Activated effector memory CD4-positive, alpha-beta T cell treated with anti-CD3 and anti-CD28 coated beads, Interleukin-2, amount 50 U/mL, for 16 hours (primary cell): ENCODE data around the gene CSAD.
"Not testable (repeated sequence)": the region's sequence is repeated elsewhere in the genome, so short reads cannot be mapped to it uniquely, and the experiment has no call there.

Experiments used
- DNase-seq: peaks from one replicate; pipeline ENCODE4 v3.0.0-alpha.2; 2020

The CSAD gene

GRCh38 chr12:53218551-53219291, 38.0 kb upstream of the CSAD start:
- no peak for DNase-seq

- no peak for DNase-seq
Observed at GRCh38 chr12:53217931-53218307, 37.2 kb upstream of the CSAD start.

- peak; percentile 79 for DNase-seq
Observed at GRCh38 chr12:53217051-53217930, 36.6 kb upstream of the CSAD start.

GRCh38 chr12:53215497-53215896, 34.8 kb upstream of the CSAD start:
- DNase-seq = no peak

GRCh38 chr12:53214687-53215455, 34.1 kb upstream of the CSAD start:
- DNase-seq = no peak

GRCh38 chr12:53214221-53214620, 33.5 kb upstream of the CSAD start:
- no peak for DNase-seq

GRCh38 chr12:53213348-53213747, 32.6 kb upstream of the CSAD start:
- DNase-seq = peak; percentile 93

- no peak for DNase-seq
Observed at GRCh38 chr12:53212931-53213330, 32.2 kb upstream of the CSAD start.

- DNase-seq = no peak
Observed at GRCh38 chr12:53211476-53212381, 31.0 kb upstream of the CSAD start.

GRCh38 chr12:53210843-53211242, 30.1 kb upstream of the CSAD start:
- DNase-seq = no peak

GRCh38 chr12:53208877-53209463, 28.2 kb upstream of the CSAD start:
- no peak for DNase-seq

GRCh38 chr12:53208435-53208834, 27.7 kb upstream of the CSAD start:
- no peak for DNase-seq

GRCh38 chr12:53207042-53207441, 26.3 kb upstream of the CSAD start, which contains the start of gene ITGB7:
Gene ITGB7 (minus strand): TSS chr12:53207251. CDS start chr12:53200443, 6,808 bp downstream.
- peak; percentile 86 for DNase-seq

GRCh38 chr12:53205747-53206419, 25.2 kb upstream of the CSAD start:
- DNase-seq = peak; percentile 86

- DNase-seq = no peak
Observed at GRCh38 chr12:53204351-53204750, 23.6 kb upstream of the CSAD start.

GRCh38 chr12:53202316-53202715, 21.6 kb upstream of the CSAD start:
- DNase-seq = not testable (repeated sequence)

- peak; percentile 45 for DNase-seq
Observed at GRCh38 chr12:53201639-53202038, 20.9 kb upstream of the CSAD start.

- no peak for DNase-seq
Observed at GRCh38 chr12:53201177-53201541, 20.4 kb upstream of the CSAD start.

- DNase-seq = peak; percentile 70
Observed at GRCh38 chr12:53200458-53201176, 19.9 kb upstream of the CSAD start.

GRCh38 chr12:53200107-53200457, 19.4 kb upstream of the CSAD start:
- peak; percentile 57 for DNase-seq

- no peak for DNase-seq
Observed at GRCh38 chr12:53199700-53200099, 19.0 kb upstream of the CSAD start.
